Thyroid gland (tissue), 4 donors: ENCODE measurements around the gene STXBP1. TPM values are rescaled to one million over a fixed set of nuclear protein-coding genes. Genes with fewer than 3 reads are reported as not detected.

ENCODE experiments used
- DNase-seq, 2 donors: peaks; one replicate each; pipeline ENCODE4 v3.0.0-alpha.2; 2019
- H3K27ac ChIP-seq, 3 donors: fragments of 200-600 bp; sonication (generic); 1 replicate in 2 of 3; 2 replicates in 1 of 3; pipeline ENCODE4 v1.5.1; 2016 to 2019; ENCODE audit warnings: mild to moderate bottlenecking in 1 of 3, moderate library complexity in 1 of 3
- H3K27me3 ChIP-seq: fragments of 200-600 bp; sonication (generic); one replicate; pipeline ENCODE4 v1.5.1; 2019
- H3K36me3 ChIP-seq, 2 donors: fragments of 200-600 bp; sonication (generic); one replicate each; pipeline ENCODE4 v1.5.1; 2016 to 2019
- H3K4me1 ChIP-seq, 2 donors: fragments of 200-600 bp; sonication (generic); one replicate each; pipeline ENCODE4 v1.5.1; 2017 to 2019
- H3K4me3 ChIP-seq, 3 donors: fragments of 200-600 bp; sonication (generic); replicated peaks in 1 of 3; 1 replicate in 2 of 3; 2 replicates in 1 of 3; pipeline ENCODE4 v1.5.1; 2016; ENCODE audit warnings: mild to moderate bottlenecking in 1 of 3
- H3K9me3 ChIP-seq: fragments of 200-600 bp; sonication (generic); one replicate; pipeline ENCODE4 v1.5.1; 2017
- POLR2A ChIP-seq, 2 donors: fragments of 450-650 bp; IDR thresholded peaks; one replicate each; pipeline ENCODE4 v1.6.1; 2017; ENCODE audit warnings: antibody characterized with exemption in 2 of 2, mild to moderate bottlenecking in 2 of 2, moderate library complexity in 1 of 2
- WGBS, 2 donors: methylation state at CpG; one replicate each; pipeline ENCODE4 v1.1.5; 2017; 5-methylcytosine and 5-hydroxymethylcytosine counted together
- intact Hi-C: fragments of 100-400 bp; cut with DNase I; formaldehyde crosslinking; loops from one replicate; pipeline ENCODE4 v1.15.1; 2023
- total RNA-seq, 4 donors: library from RNA; depleted of rRNA; stranded (reverse); fragments of >200 nt; gene quantifications; one replicate each; pipeline ENCODE4 v1.2.3, GENCODE V29; 2016
- TF ChIP-seq, protein P1 (sequence below), 6 experiments: fragments of 200-600 bp in 3 of 6; fragments of 450-650 bp in 3 of 6; sonication (generic) in 3 of 6; IDR thresholded peaks; one replicate each; pipeline ENCODE4 v1.5.1; 2016 to 2019; ENCODE audit warnings: antibody characterized with exemption in 6 of 6, mild to moderate bottlenecking in 2 of 6, inconsistent platforms in 1 of 6, moderate library complexity in 1 of 6

Gene STXBP1
- 100 to 1,000 TPM in 2 of 4 donors, 10 to 100 TPM in 2; 23.8 to 139 (median 106) TPM for total RNA-seq

DNA sequence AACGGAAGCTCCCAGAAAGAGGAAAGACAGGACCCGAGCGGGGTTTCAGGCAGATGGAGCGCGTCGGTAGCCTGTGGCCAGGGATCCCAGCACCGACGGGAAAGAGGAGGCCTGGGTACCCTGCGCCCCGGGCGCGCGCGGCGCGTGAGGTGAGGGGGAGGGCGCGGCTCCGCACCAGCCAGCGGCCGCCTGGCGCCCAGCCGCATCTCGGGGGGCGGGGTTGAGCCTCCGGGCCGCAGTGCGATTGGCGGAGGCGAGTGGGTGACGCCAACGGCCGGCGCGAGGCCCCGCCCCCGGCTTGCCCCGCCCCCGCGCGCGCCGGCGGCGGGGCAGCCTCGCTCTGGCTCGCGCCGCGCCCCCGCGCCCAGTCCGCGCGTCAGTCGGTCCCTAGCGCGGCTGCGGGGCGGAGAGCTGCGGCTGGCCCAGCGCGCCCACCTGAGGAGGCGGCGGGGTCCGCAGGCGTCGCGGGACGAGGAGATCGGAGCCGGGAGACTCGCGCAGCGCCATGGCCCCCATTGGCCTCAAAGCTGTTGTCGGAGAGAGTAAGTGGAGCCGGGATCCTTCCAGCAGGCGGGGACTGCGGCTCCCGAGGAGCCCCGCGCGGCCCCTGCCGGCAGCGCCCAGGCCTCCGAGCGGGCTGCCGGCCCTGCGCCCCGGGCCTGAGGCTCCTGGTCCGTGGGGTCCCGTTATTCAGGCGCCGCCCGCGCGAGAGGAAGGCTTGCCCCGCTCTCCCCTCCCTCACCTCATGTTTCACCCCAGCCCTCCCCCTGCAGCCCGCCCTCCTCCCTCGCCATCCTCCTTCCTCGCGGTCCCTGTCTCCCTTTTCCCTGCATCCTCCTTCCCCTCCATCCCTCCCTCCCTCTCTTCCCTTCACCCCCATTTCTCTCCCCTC, at the start of gene STXBP1:
STXBP1 (plus strand) TSS at position 379 of the 892 bp plus-strand sequence; CDS start at position 506, 127 bp downstream.
- Histone ChIP-seq H3K4me3 (peak within 1 kb of the TSS; percentile 31 to 89 (median 72)), H3K4me1 (peaks cover 10% of the 10 kb centered on the region in 2 donors), H3K27ac (peak within 1 kb of the TSS; percentile 85 to 96 (median 89)), H3K27me3 (no peaks in the 10 kb centered on the region), H3K9me3 (no peaks in the 10 kb centered on the region), H3K36me3 (no peaks in the 10 kb centered on the region)
- TF ChIP-seq POLR2A (IDR thresholded peaks at IDR 0.05), result peak; percentile 61 to 96
- TF ChIP-seq, protein P1, sequence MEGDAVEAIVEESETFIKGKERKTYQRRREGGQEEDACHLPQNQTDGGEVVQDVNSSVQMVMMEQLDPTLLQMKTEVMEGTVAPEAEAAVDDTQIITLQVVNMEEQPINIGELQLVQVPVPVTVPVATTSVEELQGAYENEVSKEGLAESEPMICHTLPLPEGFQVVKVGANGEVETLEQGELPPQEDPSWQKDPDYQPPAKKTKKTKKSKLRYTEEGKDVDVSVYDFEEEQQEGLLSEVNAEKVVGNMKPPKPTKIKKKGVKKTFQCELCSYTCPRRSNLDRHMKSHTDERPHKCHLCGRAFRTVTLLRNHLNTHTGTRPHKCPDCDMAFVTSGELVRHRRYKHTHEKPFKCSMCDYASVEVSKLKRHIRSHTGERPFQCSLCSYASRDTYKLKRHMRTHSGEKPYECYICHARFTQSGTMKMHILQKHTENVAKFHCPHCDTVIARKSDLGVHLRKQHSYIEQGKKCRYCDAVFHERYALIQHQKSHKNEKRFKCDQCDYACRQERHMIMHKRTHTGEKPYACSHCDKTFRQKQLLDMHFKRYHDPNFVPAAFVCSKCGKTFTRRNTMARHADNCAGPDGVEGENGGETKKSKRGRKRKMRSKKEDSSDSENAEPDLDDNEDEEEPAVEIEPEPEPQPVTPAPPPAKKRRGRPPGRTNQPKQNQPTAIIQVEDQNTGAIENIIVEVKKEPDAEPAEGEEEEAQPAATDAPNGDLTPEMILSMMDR (IDR thresholded peaks at IDR 0.05), result peak in 2 of 6 experiments; percentile 17 to 24
- intact Hi-C loops, result no loop called here
- 0 to 1% methylated on average over 30 to 38 of the region's 102 CpGs for WGBS, 2 donors
- peak; percentile 90 to 91 for DNase-seq

DNA sequence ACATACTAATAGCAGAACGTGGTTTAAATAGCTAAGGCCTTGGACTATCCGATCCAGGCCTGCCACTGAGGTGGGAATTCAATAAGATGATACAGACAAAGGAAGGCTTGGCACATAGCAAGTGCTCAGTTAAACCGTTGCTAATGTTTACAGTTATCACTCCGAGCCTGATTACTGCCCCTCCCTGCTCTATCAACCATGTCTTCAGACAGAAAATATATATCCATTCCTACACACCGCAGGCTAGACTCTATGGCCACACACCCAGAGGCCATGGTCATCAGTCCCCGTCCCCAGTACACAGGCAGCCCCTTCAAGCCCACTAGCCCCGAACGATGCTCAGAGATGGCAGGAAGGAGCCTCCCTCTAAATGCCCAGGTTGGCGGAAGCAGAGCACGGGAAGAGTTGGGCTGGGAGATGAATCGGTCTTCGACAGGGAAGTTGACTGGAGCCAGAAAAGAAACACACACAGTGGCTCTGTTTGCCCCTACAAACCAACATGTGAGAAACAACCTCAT, 49.7 kb upstream of the STXBP1 start:
- Histone ChIP-seq H3K27ac (peak overlapping the region; percentile 42 to 98 (median 95)), H3K36me3 (peaks cover 2 to 21% of the 10 kb centered on the region in 2 donors), H3K4me3 (no peak overlapping the region), H3K4me1 (peaks cover 83 to 91% of the 10 kb centered on the region in 2 donors), H3K9me3 (no peaks in the 10 kb centered on the region), H3K27me3 (no peaks in the 10 kb centered on the region)
- TF ChIP-seq, protein P1 (IDR thresholded peaks at IDR 0.05), result no peak
- TF ChIP-seq POLR2A (IDR thresholded peaks at IDR 0.05), result no peak
- intact Hi-C loops, result no loop called here
- 76 to 83% methylated on average over 12 of the region's 12 CpGs for WGBS, 2 donors
- no peak for DNase-seq

DNA sequence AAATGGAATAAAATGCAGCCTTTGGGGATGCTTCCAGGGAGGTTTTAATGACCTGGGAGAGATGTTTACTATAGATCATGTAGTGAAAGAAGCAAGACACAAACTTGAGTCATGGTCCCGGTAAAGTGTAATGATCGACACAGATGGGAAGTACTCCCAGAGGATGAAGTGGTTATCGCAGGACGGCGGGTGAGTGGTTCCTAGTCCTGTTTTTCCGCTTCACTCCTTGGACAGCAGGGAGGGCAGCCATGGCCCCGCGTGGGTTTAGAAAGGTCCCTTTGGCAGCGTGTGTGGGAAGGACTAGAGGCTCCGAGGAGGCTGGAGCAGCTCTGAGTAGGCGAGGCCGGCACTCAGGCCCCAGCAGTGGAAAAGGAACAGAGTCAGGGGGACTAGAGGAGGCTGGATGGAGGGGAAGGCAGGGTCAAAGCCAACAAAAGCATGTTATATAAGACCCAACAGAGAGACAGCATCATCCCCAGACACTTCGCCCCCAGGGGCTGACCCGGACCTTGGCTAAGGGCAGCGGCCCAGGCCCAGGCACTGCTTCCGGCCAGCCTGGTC, 49.2 kb upstream of the STXBP1 start:
- peaks cover 77 to 86% of the 10 kb centered on the region in 2 donors for H3K4me1 ChIP-seq
- WGBS, 2 donors, result 48 to 54% methylated on average over 16 of the region's 16 CpGs
- intact Hi-C loops, result no loop called here

DNA sequence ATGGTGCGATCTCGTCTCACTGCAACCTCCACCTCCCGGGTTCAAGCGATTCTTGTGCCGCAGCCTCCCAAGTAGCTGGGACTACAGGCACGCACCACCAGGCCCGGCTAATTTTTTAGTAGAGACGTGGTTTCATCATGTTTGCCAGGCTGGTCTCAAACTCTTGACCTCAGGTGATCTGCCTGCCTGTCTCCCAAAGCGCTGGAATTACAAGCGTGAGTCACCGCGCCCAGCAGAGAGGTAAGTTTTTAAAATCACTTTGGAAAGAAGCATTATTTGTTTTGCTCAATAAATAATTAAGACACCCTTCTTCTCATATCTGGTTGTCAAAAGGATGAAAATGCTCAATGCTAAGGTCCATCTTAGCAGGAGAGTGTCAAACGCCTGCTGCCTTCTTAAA, 48.5 kb upstream of the STXBP1 start:
- 87 to 90% methylated on average over 13 of the region's 13 CpGs for WGBS, 2 donors
- no peak for TF ChIP-seq POLR2A (IDR thresholded peaks at IDR 0.05)
- TF ChIP-seq, protein P1 (IDR thresholded peaks at IDR 0.05), result no peak
- Histone ChIP-seq H3K27ac (peak overlapping the region in 2 of 3 donors; percentile 95 to 98), H3K36me3 (peaks cover 2 to 21% of the 10 kb centered on the region in 2 donors), H3K9me3 (no peaks in the 10 kb centered on the region), H3K27me3 (no peaks in the 10 kb centered on the region), H3K4me3 (no peak overlapping the region), H3K4me1 (peaks cover 70 to 79% of the 10 kb centered on the region in 2 donors)
- DNase-seq, result no peak
- intact Hi-C loops, result no loop called here

More for the DNA sequence above, 49.2 kb upstream of the STXBP1 start:
- H3K4me3 ChIP-seq, result no peak overlapping the region
- no peaks in the 10 kb centered on the region for H3K27me3 ChIP-seq
- H3K27ac ChIP-seq, result peak overlapping the region; percentile 42 to 98 (median 95)
- H3K9me3 ChIP-seq, result no peaks in the 10 kb centered on the region
- DNase-seq, result peak in 1 of 2 donors; percentile 50
- no peak for TF ChIP-seq POLR2A (IDR thresholded peaks at IDR 0.05)
- TF ChIP-seq, protein P1 (IDR thresholded peaks at IDR 0.05), result no peak
- H3K36me3 ChIP-seq, result peaks cover 2 to 21% of the 10 kb centered on the region in 2 donors
